ENCODE measurements around the gene ADH1B. TPM values are rescaled to one million over a fixed set of nuclear protein-coding genes. Genes with fewer than 3 reads are reported as not detected.

Gene ADH1B
- total RNA-seq, 1 experiment from 2014 or later, result 0.98 TPM

- in situ Hi-C loops (cut with HindIII; ENCODE audit: low pct_unique_long_range_greater_than_20kb, low sequenced_read_pairs) (no loop called here), intact Hi-C loops (cut with micrococcal nuclease; ENCODE audit: unreplicated experiment) (no loop called here)
- CTCF ChIA-PET, result no interaction called here
- no peak overlapping the region for H3K4me3 ChIP-seq (ENCODE audit: low read depth in 2 of 2, low read length in 2 of 2)
- POLR2A ChIA-PET, result no interaction called here
- H3K27ac ChIP-seq (ENCODE audit: low read length), result no peak overlapping the region
- DNase-seq (ENCODE audit: low read depth, low spot score) (no peak), ATAC-seq (no peak)
- H3K9me3 ChIP-seq (ENCODE audit: control insufficient read depth, insufficient read depth, low read depth, low read length), result no peaks in the 10 kb centered on the region
- no peaks in the 10 kb centered on the region for H3K27me3 ChIP-seq (ENCODE audit: control insufficient read depth, insufficient read depth, low read length)
- H3K36me3 ChIP-seq (ENCODE audit: control insufficient read depth, insufficient read depth, low read length), result no peaks in the 10 kb centered on the region
- BruUV-seq (replicated peaks), result no TSS peak
- TF ChIP-seq, protein P1, sequence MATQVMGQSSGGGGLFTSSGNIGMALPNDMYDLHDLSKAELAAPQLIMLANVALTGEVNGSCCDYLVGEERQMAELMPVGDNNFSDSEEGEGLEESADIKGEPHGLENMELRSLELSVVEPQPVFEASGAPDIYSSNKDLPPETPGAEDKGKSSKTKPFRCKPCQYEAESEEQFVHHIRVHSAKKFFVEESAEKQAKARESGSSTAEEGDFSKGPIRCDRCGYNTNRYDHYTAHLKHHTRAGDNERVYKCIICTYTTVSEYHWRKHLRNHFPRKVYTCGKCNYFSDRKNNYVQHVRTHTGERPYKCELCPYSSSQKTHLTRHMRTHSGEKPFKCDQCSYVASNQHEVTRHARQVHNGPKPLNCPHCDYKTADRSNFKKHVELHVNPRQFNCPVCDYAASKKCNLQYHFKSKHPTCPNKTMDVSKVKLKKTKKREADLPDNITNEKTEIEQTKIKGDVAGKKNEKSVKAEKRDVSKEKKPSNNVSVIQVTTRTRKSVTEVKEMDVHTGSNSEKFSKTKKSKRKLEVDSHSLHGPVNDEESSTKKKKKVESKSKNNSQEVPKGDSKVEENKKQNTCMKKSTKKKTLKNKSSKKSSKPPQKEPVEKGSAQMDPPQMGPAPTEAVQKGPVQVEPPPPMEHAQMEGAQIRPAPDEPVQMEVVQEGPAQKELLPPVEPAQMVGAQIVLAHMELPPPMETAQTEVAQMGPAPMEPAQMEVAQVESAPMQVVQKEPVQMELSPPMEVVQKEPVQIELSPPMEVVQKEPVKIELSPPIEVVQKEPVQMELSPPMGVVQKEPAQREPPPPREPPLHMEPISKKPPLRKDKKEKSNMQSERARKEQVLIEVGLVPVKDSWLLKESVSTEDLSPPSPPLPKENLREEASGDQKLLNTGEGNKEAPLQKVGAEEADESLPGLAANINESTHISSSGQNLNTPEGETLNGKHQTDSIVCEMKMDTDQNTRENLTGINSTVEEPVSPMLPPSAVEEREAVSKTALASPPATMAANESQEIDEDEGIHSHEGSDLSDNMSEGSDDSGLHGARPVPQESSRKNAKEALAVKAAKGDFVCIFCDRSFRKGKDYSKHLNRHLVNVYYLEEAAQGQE (IDR thresholded peaks at IDR 0.05; ENCODE audit: insufficient read depth in 1 of 2, low read depth in 2 of 2, low read length in 1 of 2), result no peak
- TF ChIP-seq SIN3A (IDR thresholded peaks at IDR 0.05; ENCODE audit: borderline replicate concordance, insufficient read depth, low read depth, low read length), result no peak
- no peak for TF ChIP-seq TCF7L2 (IDR thresholded peaks at IDR 0.05; ENCODE audit: low read depth, low read length)
- no peaks in the 10 kb centered on the region for H3K4me1 ChIP-seq (ENCODE audit: control insufficient read depth, insufficient read depth, low read length)
These were observed 18.0 kb upstream of the ADH1B start for GRCh38 chr4:99339172-99339571.

GRCh38 chr4:99336553-99336952 is 15.4 kb upstream of the ADH1B start:
- Histone ChIP-seq H3K9me3 (ENCODE audit: control insufficient read depth, insufficient read depth, low read depth, low read length) (no peaks in the 10 kb centered on the region), H3K4me1 (ENCODE audit: control insufficient read depth, insufficient read depth, low read length) (no peaks in the 10 kb centered on the region), H3K27ac (ENCODE audit: low read length) (no peak overlapping the region), H3K4me3 (ENCODE audit: low read depth in 2 of 2, low read length in 2 of 2) (no peak overlapping the region), H3K27me3 (ENCODE audit: control insufficient read depth, insufficient read depth, low read length) (no peaks in the 10 kb centered on the region), H3K36me3 (ENCODE audit: control insufficient read depth, insufficient read depth, low read length) (no peaks in the 10 kb centered on the region)
- no peak for ATAC-seq
- POLR2A ChIA-PET, result no interaction called here
- in situ Hi-C loops (cut with HindIII; ENCODE audit: low pct_unique_long_range_greater_than_20kb, low sequenced_read_pairs), result no loop called here
- CTCF ChIA-PET, result no interaction called here
- no peak for TF ChIP-seq POLR2AphosphoS5 (IDR thresholded peaks at IDR 0.05; ENCODE audit: low read depth, low read length)
- TF ChIP-seq SIN3A (IDR thresholded peaks at IDR 0.05; ENCODE audit: borderline replicate concordance, insufficient read depth, low read depth, low read length), result no peak
- TF ChIP-seq, protein P1 (IDR thresholded peaks at IDR 0.05; ENCODE audit: insufficient read depth in 1 of 2, low read depth in 2 of 2, low read length in 1 of 2), result no peak
- TF ChIP-seq TCF7L2 (IDR thresholded peaks at IDR 0.05; ENCODE audit: low read depth, low read length), result no peak
- TF ChIP-seq CTCF (IDR thresholded peaks at IDR 0.05), result no peak
- no peak for DNase-seq (ENCODE audit: low read depth, low spot score)
- BruUV-seq (replicated peaks), result no TSS peak
- intact Hi-C loops (cut with micrococcal nuclease; ENCODE audit: unreplicated experiment), result no loop called here

Data from Panc1 (cell line).